NCI-H2107 (cell line): Measurements from ENCODE around the gene GIPC1.

Experiments
- DNase-seq: peaks from one replicate; lab custom pipeline; 2025; lab: John Stamatoyannopoulos, UW

Gene GIPC1

DNA sequence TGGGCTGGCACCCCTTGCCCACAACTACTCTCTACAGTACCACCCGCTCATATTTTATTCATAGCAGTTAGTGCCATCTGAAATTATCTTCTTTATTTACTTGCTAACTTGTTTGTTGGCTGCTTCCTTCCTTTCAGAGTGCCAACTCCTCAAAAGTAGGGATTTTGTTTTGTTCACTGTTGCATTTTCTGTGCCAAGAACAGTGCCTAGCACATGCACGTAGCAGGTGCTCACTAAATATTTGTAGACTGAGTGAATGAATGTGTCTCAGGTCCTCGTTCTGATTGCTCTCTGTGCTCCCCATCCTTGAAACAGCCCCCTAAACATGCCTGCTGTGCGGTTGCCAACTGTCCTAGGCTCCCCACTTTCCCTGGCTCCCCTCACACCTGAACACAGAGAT, 1.5 kb downstream of the GIPC1 start:
- DNase-seq = no peak

DNA sequence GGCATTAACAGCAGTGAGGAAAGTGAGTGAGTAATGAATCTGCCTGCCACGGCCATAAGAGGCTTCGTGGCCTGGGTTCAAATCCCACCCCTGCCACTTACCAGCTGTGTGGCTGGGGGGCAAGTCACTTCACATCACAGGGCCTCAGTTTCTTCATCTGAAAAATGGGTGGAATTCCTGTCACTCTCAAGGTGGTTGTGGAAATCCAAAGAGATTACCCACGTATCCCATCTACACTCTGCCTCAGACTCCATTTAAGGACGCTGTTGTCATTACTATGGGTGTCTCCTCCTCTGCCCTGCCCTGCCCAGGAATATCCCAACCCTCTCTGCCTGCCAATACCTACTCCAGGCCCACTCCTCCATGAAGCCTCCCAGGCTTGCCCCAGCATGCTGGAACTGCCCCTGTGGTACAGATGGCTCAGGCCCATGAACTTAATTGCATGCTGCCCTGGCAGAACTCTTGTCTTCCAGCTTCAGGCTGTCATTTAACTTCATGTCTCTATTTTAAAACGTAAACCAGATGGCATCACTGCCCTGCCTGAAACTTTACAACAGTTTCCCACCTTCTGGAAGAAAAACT, 3.1 kb downstream of the GIPC1 start:
- DNase-seq = no peak

DNA sequence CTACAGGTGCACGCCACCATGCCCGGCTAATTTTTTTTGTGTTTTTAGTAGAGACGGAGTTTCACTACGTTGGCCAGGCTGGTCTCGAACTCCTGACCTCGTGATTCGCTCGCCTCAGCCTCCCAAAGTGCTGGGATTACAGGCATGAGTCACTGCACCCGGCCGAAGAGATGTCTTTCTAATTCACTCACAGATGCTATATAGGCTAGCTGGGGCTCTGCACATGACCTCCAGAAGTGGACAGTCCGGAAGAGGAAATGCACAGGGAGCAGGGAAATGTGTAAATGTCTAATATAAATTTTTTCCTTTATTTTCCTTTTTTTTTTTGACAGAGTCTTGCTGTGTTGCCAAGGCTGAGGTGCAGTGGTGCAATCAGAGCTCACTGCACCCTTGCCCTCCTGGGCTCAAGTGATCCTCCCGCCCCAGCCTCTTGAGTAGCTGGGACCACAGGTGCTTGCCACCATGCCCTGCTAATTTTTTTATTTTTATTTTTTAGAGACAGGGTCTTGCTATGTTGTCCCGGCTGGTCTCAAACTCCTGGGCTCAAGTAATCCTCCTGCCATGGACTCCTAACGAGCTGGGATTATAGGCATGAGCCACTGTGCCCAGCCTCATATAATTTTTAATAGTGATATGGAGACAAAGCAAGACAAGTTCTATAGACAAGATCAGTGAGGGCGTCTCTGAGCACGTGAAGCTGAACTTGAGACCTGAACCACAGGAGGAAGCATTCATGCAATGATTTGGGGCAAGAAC, 8.4 kb downstream of the GIPC1 start:
- no peak for DNase-seq

DNA sequence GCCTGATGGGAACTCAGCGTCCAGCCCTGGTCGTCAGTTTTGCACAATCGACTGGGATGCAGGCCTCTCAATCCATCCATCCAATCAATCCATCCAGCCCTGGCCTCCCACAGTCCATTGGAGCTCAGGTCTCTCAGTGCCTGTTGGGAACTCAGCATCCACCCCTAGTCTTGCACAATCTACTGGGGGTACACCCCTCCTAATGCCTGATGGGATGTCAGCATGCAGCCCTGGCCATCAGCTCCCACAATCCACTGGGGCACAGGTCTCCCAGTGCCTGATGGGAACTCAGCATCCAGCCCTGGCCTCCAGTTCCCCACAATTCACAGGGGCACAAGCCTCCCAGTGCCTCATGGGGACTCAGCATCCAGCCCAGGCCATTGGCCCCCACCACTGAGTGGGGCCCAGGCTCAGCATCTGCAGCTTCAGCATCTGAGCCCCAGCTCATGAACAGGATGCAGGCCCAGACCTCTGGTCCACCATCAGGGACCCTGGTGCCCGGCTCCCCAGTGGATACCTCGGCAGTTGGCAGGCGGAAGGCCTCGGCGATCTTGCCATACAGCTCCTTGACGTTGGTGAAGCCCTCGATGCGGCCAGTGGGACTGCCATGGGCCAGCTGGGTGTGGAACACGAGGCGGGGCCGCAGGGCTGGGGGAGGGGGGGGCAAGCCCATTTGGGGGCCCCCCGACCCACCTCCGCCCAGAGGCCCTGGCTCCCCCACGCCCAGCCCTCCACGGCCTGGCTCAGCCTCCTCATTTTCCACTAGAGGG, 13.6 kb downstream of the GIPC1 start:
- DNase-seq = no peak

DNA sequence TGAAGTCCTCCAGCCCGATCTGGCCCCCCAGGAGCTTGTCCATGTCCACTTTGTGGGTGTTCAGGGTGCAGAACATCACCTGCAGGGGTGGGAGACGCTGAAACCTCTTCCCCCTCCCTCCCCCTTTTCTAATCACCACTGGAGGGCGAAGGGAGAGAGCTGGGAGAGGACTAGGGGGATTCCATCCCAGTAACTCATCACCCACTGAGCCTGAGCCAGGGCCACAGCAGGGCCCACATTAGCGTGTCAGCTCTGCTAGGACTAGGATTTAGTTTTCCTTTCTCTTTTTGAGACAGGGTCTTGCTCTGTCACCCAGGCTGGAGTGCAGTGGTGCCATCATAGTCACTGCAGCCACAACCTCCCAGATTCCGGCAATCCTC, 15.2 kb downstream of the GIPC1 start:
- DNase-seq = no peak

DNA sequence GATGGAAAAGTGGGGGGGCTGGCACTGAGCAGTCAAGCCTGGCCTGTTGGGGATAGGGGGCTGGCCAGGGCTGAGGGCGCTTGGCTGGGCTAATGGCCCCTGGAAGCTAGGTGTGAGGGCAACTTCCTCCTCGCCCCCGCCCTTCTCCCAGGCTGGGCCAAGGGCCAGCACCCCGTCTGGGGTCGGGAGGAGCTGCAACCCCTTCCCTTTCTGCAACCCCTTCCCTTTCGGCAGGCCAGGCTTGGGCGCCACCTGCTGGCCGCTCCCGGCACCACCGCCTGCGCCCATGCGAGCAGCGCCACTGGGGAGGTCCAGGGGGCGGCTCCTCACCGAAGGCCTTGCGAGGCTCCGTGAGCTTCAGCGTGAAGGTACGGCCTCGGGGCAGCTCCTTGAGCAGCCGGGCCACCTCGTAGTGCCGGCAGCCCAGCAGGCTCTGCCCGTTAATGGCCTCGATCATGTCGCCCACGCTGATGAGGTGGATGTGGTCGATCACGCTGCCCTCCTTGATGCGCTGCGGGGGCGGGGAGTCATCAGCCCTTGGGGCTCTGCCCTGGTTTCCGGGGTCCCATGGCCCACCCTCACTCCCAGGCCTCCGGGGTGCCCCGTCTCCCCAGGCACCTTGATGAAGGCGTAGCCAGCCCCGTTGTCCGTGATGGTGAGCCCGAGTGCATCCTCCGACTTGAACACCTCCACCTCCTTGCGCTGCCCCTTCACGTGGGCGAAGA, 15.8 kb downstream of the GIPC1 start:
- no peak for DNase-seq

DNA sequence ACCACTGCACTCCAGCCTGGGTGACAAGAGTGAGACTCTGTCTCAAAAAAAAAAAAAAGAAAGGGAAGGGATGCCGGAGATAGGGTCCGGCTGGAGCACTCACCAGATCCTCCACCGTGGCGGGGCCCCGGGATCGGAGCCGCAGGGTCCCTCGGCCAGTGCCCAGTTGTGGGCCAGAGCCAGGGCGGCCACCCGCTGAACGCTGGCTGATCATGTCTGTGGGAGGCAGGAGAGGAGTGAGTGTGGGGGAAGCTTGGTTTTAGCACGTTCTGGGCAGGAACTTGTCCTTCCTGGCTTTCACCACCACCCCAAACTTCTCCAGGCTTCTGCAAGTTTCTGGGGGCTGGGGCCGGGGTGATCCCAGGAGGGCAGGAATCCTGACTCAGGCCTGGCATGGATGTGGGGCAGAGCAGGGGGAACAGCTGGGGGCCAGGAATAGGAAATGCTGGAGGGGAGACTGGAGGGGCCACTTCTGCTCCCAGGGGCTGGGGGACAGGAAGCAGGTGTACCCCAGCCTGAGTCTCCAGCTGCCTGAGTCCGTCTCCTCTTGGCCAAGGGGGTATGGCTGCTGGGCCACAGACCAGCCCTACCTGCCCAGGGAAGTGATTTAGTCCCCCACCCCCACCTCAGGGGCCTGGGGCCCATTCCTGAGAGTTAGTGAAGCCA, 16.5 kb downstream of the GIPC1 start:
- no peak for DNase-seq

DNA sequence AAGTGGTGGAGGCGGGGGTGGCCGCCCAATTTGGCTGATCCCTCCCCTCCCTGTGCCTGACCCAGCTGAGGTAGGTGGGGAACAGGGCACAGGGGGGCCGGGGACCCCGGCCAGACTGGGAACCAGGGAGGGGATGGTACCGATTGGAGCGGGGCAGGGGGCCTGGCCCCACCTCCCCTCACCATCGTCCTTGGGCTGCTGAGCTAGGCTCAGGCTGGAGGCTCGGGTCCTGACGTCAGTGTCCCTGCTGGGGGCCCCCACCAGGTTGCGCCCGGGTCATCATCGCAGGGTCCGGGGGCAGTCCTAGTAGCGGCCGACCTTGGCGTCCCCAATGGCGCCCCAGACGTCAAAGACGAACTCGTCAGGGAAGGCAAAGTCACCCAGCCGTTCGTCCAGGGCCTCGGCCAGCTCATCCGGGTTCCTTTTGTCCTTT, 17.8 kb downstream of the GIPC1 start:
- no peak for DNase-seq

DNA sequence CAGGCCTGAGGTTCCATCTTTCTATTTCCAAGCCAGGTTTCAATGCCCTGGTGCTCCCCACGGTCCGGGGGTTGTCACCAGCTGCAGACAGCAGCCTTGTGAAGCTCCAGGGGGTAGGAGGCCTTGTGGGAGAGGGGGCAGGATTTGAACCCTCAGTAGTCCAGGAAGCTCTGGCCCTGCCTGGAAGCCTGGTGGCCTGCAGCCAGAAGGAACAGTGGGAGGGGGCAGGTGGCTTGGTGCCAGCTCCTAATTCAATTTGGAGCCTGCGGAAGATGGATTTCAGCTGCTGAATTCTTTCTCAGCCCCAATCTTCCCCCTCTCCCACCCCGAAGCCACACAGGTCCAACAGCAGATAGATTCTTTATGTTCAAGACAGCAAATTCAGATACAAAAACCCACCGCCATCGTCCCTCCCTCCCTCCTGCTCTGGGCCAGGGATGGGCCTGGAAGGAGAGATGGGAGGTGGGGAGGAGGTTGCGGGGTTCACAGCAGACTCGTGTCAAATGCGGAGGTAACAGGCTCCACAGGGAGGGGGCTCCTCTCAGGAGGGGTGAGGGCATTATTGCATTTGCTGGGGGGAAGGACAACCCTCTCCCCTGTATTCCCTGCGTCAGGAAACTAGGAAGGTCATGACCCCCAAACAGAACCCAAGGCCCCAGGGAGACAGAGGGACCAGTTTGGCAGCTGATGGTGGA, 18.4 kb downstream of the GIPC1 start:
- no peak for DNase-seq

DNA sequence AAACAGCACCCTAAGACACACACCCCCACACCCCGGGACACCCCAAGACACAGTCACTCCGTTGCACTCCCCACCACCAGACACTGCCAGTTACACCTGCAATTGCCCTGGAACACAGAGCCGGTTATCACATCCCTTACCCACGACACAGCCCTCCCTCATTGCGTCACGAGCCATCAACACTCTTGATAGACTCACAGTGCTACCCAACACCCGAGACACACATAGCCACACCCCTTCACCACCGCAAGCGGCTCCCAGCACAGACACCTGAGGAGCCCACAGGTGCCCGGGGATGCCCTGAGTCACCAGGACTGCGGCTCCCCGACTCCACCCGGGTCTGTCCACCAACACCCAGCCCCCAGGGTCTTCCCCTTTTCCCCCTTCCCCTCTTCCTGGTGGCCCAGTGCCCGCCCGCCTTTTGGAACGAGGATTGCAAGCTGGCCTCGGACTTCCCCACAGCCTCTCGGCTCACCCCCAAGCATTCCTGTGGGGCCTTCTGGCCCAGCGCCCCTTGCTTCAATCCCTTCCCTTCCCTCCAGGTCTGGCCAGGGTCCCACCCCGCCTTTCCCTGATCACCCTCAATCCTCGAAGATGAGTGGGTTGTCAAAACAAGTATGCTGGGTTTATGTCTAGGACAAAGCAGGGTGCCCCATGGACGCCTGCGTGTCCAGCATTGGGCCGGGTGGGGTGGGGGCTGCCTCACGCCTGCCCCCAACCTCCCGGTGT, 19.1 kb downstream of the GIPC1 start:
- DNase-seq = peak; percentile 71

DNA sequence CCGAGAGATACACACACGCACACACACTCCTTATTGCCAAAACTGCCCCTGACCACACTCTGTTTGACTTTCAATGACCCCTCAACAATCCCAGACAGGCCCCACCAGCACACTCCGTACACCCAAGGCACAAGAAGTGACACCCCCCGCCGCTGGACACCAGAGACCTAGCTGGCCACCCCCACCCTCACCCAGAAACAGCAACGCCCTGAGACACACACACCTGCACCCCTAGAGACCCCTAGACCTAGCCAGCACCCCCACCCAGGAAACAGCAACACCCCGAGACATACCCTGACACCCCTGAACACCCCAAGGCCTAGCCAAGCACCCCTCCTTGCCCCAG, 19.6 kb downstream of the GIPC1 start:
- DNase-seq = no peak

DNA sequence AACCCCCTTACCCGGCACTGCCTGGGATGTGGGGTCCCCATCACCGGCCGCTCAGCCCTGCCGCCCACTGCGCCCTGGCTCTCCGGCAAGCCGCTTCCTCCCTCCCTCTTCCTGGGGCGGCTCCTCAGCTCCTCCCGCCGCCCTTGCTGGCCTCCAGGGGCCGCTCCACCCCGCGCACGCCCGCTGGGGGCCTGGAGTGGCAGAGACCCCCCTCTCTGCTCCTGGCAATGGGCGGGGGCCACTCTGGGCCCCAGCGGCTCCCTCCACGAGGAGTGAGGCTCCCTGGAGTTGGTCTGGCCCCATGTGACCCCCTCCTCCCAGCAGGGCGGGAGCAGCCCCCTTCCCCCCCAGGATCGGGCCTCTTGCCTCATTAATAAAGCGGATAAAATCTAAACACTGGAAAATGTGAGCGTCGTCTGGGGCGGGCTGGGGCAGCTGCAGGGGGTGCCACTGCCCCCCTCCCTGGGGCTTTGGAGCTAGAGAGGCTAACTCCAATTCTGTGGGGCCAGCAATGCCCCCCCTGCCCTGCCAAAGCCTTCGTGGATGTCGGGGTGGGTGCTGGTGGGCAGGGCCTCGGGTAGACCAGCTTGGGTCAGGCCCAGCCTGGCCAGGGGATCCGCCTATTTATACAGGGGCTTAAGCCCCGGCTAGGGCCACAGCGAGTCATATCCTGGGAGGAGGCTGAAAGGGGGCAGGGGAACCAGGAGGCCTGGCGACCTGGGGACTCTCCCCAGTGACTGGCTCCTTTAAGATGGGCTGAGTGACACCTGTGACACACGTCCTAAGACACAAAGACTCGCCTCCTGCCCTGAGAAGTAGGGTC, 20.5 kb downstream of the GIPC1 start, which contains the start of gene PTGER1:
TSS of gene PTGER1 (minus strand) at position 104 of the 823 bp plus-strand sequence. CDS start 1,034 bp downstream, outside the sequence.
- no peak for DNase-seq

DNA sequence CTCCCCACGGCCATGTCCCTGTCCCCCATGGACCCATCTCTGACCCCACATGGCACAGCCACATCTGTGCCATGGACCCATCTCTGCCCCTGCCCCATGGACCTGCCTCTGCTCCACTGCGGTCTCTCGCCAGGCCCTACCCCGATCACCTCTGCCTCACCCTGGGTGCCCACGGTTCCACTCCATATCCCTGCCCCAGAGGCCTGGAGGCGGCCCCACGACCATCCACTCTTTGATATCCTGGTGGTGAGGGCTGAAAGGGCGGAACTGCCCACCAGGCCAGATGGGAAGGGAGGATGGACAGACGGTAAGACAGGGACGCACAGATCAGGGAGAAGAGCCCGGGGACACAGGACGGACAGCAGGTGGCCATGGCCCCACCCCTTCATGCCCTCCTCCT, 21.1 kb downstream of the GIPC1 start:
- no peak for DNase-seq

DNA sequence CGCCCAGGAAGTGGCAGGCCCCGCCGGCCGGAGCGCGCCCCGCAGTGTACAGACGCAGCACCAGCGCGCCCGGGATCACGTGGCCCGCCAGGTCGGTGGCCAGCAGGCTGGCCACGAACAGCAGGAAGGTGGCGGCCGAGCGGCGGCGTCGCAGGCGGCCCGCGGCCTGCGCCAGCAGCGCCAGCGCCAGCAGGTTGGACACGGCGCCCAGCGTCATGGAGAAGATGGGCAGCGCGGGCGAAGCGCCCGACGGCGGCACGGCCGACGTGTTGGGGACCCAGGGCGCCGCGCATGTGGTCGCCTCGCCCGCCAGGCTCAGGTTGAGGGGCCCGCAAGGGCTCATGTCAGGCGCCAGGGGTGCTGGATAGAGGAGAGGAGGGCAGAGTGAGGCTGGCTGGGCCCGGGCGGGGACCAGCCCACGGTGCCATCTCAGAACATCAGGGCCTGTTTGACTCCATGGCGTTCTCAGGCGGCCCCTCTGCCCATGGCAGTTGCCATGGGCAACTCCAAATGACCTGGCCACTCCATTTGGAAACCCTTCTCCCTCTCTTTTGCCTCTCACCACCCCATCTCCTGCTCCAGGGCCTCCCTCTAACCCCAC, 21.8 kb downstream of the GIPC1 start:
- no peak for DNase-seq

DNA sequence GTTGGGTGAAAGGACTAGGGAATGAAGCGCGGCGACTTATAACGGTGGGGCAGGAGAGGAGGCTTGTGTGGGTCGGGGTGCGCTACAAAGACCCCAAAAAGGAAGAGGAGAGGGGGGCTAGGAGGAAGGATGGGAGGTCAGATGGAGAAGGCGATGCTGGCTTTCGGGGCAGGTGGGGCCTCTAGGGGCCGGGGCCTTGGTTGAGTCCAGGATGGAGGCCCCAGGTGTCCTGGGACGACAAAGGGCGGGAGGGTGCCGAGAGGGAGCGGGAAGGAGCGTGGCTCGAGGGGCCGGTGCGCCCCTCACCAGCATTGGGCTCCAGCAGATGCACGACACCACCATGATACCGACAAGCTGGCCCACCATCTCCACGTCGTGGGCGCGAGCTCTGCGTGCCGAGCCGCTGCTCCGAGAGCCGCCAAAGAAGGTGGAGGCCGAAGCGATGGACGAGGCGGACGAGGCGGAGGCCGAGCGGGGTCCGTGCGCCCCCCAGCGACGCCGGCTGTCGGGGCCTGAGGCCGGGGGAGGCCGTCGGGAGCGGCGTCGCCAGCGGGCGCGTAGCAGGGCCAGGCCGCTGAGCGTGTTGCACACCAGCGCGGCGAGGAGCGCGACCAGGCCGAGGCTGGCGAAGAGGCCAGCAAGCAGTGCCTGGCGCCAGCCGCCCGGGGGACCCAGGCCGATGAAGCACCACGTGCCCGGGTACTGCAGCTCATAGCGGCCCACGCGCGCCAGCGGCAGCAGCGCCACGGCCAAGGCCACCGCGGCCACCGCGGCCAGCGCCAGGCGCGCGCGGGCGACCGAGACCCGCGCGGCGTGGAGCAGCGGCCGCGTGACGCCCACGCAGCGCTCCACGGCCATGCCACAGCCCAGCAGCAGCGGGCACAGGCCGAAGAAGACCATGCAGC, 22.6 kb downstream of the GIPC1 start:
- no peak for DNase-seq

DNA sequence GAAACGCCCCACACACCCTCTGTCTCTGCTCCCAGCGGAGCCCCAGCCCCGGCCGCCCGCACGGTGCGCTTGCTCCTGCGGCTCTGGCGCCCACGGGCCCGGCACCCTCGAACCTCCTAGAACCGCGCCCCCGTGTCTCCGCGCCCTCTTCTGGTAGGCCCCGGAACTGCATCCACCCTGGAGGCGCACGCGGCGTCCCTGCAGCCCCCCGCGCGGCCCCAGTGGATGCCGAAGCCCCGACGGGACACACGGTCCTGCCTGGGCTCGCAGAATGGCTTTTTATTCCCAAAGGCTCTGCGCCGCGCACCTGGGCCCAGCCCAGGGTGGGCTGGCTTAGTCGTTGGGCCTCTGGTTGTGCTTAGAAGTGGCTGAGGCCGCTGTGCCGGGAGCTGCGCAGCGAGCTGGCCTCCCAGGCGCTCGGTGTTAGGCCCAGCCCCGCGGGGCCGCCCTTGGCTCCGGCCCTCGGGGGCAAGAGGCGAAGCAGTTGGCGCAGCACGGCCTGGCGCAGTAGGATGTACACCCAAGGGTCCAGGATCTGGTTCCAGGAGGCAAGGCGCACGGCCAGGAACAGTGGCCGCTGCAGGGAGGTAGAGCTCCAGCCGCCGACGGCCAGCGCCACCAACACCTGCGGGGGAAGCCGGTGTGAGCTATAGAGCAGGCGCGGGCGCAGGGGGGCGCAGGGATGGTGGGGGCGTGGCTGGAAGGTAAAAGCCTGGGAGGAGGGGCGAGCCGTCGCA, 23.6 kb downstream of the GIPC1 start:
- peak; percentile 64 for DNase-seq

DNA sequence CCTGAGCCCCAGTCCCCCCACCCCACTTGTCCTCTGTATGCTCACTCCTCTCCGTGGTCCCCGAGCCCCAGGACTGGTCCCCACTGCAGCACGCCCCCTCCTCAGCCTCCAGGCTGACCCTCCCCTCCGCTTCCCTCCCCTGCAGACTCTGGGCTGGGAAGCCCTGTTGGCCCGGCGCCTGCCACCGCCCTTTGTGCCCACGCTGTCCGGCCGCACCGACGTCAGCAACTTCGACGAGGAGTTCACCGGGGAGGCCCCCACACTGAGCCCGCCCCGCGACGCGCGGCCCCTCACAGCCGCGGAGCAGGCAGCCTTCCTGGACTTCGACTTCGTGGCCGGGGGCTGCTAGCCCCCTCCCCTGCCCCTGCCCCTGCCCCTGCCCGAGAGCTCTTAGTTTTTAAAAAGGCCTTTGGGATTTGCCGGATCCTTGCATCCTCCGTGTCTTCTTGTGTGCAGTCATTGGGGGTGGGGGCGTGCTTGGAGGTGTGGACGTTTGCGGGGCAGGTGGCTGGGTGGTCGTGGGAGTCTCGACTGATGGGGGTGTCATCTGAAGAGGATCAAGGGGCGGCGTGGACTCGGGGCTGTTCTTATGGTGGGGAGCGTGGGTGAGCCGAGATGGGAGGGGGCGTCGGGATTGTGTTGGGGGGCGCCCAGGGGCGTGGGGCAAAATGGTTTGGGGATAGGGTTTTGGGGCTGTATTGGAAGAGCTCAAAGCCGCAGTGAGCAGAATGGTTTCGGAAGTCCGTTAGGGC, 24.3 kb downstream of the GIPC1 start:
- DNase-seq = no peak
